GM23338 (cell line): ENCODE data around the gene TEPSIN. TPM values are rescaled to one million over a fixed set of nuclear protein-coding genes. Genes with fewer than 3 reads are reported as not detected.

Source experiments
- ATAC-seq: fragments of 200-7000 bp; cut with Tn5 transposase; 3 replicates; pipeline ENCODE4 v1.9.1; 2020
- DNase-seq: peaks from one replicate; pipeline ENCODE4 v3.0.0-alpha.2; 2015; ENCODE audit warnings: low spot score
- H2AFZ ChIP-seq: fragments of 200-600 bp; sonication (generic); 2 replicates; pipeline ENCODE4 v1.8.0; 2016; ENCODE audit warnings: antibody characterized with exemption, mild to moderate bottlenecking, moderate library complexity
- H3F3A ChIP-seq: fragments of 200-600 bp; sonication (generic); replicated peaks from 2 replicates; pipeline ENCODE4 v1.8.0; 2017; ENCODE audit warnings: antibody characterized with exemption, mixed run types, low read depth
- H3K27ac ChIP-seq: fragments of 200-600 bp; sonication (generic); 2 replicates; pipeline ENCODE4 v1.6.1; 2016; ENCODE audit warnings: low read depth
- H3K27me3 ChIP-seq: fragments of 200-600 bp; sonication (generic); 2 replicates; pipeline ENCODE4 v1.8.0; 2016; ENCODE audit warnings: mild to moderate bottlenecking, mixed run types, moderate library complexity; ENCODE audit not compliant: insufficient read depth
- H3K36me3 ChIP-seq: fragments of 200-600 bp; sonication (generic); 2 replicates; pipeline ENCODE4 v1.8.0; 2016; ENCODE audit warnings: mild to moderate bottlenecking; ENCODE audit not compliant: insufficient read depth
- H3K4me1 ChIP-seq: fragments of 200-600 bp; sonication (generic); 2 replicates; pipeline ENCODE4 v1.8.0; 2016; ENCODE audit warnings: mild to moderate bottlenecking, moderate library complexity; ENCODE audit not compliant: insufficient read depth
- H3K4me2 ChIP-seq: fragments of 200-600 bp; sonication (generic); 2 replicates; pipeline ENCODE4 v1.7.1; 2017; ENCODE audit warnings: mixed run types
- H3K4me3 ChIP-seq: fragments of 200-600 bp; sonication (generic); 2 replicates; pipeline ENCODE4 v1.6.1; 2016; ENCODE audit warnings: mixed run types
- H3K79me2 ChIP-seq: fragments of 200-600 bp; sonication (generic); replicated peaks from 2 replicates; pipeline ENCODE4 v1.8.0; 2017; ENCODE audit warnings: mild to moderate bottlenecking; ENCODE audit not compliant: insufficient read depth
- H3K9me2 ChIP-seq: fragments of 200-600 bp; sonication (generic); 2 replicates; pipeline ENCODE4 v1.8.0; 2017; ENCODE audit not compliant: insufficient read depth
- H4K20me1 ChIP-seq: fragments of 200-600 bp; sonication (generic); replicated peaks from 2 replicates; pipeline ENCODE4 v1.8.0; 2017; ENCODE audit warnings: mild to moderate bottlenecking; ENCODE audit not compliant: insufficient read depth
- H3K27ac Mint-ChIP-seq: 2 replicates; pipeline ENCODE4 v1.8.0; 2020; ENCODE audit warnings: inconsistent platforms, mild to moderate bottlenecking, moderate library complexity, mixed read lengths
- H3K27me3 Mint-ChIP-seq: 3 replicates; pipeline ENCODE4 v1.8.0; 2022; ENCODE audit warnings: low read depth, mild to moderate bottlenecking, moderate library complexity, mixed read lengths, inconsistent platforms; ENCODE audit not compliant: insufficient read depth, poor library complexity
- H3K36me3 Mint-ChIP-seq: 3 replicates; pipeline ENCODE4 v1.8.0; 2021; ENCODE audit warnings: low read depth, mild to moderate bottlenecking, inconsistent platforms, moderate library complexity, mixed read lengths
- H3K4me1 Mint-ChIP-seq: 3 replicates; pipeline ENCODE4 v1.8.0; 2020; ENCODE audit warnings: mild to moderate bottlenecking, inconsistent platforms, mixed read lengths
- H3K4me3 Mint-ChIP-seq: 3 replicates; pipeline ENCODE4 v1.8.0; 2021; ENCODE audit warnings: moderate library complexity, mild to moderate bottlenecking, inconsistent platforms, mixed read lengths
- H3K9me3 Mint-ChIP-seq: 3 replicates; pipeline ENCODE4 v1.8.0; 2020; ENCODE audit warnings: moderate library complexity, mild to moderate bottlenecking, inconsistent platforms, mixed read lengths
- CREB1 ChIP-seq: fragments of 250-450 bp; sonication (Bioruptor Pico); IDR thresholded peaks from 2 replicates; pipeline ENCODE4 v1.5.0; 2020; ENCODE audit warnings: low read depth, mild to moderate bottlenecking, moderate library complexity
- EZH2 ChIP-seq: fragments of 200-600 bp; sonication (generic); IDR thresholded peaks from one replicate; pipeline ENCODE4 v1.8.0; 2017; ENCODE audit warnings: antibody characterized with exemption, mild to moderate bottlenecking, low read depth; ENCODE audit not compliant: unreplicated experiment
- JUNB ChIP-seq: IDR thresholded peaks from one replicate; pipeline ENCODE4 v1.6.1; 2016; ENCODE audit warnings: antibody characterized with exemption; ENCODE audit not compliant: unreplicated experiment
- NANOG ChIP-seq: IDR thresholded peaks from 2 replicates; pipeline ENCODE4 v1.6.1; 2016; ENCODE audit warnings: antibody characterized with exemption, borderline replicate concordance
- POLR2AphosphoS5 ChIP-seq: IDR thresholded peaks from 2 replicates; pipeline ENCODE4 v1.6.1; 2016; ENCODE audit warnings: antibody characterized with exemption, low read depth
- STAT1 ChIP-seq: IDR thresholded peaks from one replicate; pipeline ENCODE4 v1.6.1; 2016; ENCODE audit warnings: antibody characterized with exemption; ENCODE audit not compliant: unreplicated experiment
- ZNF114 ChIP-seq: fragments of 250-450 bp; sonication (Bioruptor Pico); IDR thresholded peaks from 2 replicates; pipeline ENCODE4 v1.5.0; 2020; ENCODE audit warnings: mild to moderate bottlenecking, moderate library complexity
- long read RNA-seq: library from polyadenylated mRNA; unstranded; transcript quantifications from one replicate; pipeline ENCODE4 v2.0.0, GENCODE V29; 2020; ENCODE audit not compliant: unreplicated experiment
- polyA plus RNA-seq: library from polyadenylated mRNA; unstranded; fragments of >200 nt; fragmentation: Nextera tagmentation; extraction: Ambion mirVana; gene quantifications from 2 replicates; pipeline ENCODE4 v1.2.1, GENCODE V29; 2016
- total RNA-seq: library from RNA; depleted of rRNA; stranded (reverse); fragments of >200 nt; shearing (Covaris generic); gene quantifications from 2 replicates; pipeline ENCODE4 v1.2.3, GENCODE V29; 2014; rRNA removed
- TF ChIP-seq, protein P1 (sequence below): IDR thresholded peaks from 2 replicates; pipeline ENCODE4 v1.6.1; 2016; ENCODE audit warnings: antibody characterized with exemption
- TF ChIP-seq, protein P2 (sequence below): IDR thresholded peaks from one replicate; pipeline ENCODE4 v1.6.1; 2018; ENCODE audit warnings: antibody characterized with exemption; ENCODE audit not compliant: unreplicated experiment

Gene TEPSIN, protein sequence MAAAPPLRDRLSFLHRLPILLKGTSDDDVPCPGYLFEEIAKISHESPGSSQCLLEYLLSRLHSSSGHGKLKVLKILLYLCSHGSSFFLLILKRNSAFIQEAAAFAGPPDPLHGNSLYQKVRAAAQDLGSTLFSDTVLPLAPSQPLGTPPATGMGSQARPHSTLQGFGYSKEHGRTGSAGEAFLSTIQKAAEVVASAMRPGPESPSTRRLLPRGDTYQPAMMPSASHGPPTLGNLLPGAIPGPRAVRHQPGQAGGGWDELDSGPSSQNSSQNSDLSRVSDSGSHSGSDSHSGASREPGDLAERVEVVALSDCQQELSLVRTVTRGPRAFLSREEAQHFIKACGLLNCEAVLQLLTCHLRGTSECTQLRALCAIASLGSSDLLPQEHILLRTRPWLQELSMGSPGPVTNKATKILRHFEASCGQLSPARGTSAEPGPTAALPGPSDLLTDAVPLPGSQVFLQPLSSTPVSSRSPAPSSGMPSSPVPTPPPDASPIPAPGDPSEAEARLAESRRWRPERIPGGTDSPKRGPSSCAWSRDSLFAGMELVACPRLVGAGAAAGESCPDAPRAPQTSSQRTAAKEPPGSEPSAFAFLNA
- total RNA-seq: 25.3 and 37.5 TPM in 2 replicates
- polyA plus RNA-seq: 4.4 and 5.5 TPM in 2 replicates
- long read RNA-seq: 0 reads

DNA sequence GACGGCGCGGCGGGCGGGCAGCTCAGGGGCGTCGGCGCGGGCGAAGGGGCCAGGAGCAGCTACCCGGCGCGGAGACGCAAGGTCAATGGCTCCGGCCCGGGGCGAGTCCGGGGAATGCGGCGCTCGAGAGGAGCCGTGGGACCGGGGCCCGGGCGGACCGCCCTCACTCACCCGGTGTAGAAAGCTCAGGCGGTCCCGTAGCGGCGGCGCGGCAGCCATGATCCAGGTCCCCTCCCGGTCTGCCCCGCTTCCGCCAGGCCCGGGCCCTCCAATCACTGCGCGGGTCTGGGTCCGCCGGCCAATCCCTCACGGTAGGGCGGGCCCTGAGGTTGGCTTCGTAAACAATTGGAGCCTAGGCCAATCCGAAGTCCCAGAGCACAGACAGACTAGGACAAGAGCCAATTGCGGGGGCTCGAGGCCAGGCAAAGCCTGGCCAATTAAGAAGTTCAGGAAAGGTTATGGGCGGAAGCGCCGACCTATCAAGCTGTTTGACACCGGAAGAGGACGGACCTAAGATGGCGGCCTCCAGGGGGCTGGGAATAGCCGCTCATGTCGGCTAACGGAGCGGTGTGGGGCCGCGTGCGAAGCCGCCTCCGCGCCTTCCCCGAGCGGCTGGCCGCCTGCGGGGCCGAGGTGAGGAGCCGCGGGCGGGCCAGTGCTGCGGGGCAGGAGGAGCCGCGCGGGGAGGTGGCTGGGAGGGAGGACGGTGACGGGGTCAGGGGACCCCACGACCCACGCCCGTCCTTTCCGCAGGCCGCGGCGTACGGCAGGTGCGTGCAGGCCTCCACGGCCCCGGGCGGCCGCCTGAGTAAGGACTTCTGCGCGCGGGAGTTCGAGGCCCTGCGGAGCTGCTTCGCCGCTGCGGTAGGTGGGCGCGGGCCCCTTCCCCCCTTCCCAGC lies at the start of gene TEPSIN, which contains the start of gene NDUFAF8:
Gene TEPSIN (minus strand): TSS at position 241 of the 899 bp plus-strand sequence. CDS start 22 bp downstream, at position 219.
Gene NDUFAF8 (plus strand): TSS at position 504 of the 899 bp plus-strand sequence. CDS start 46 bp downstream, at position 550.
- no peaks in the 10 kb centered on the region; the same call in 1 of the 2 replicates for H3K4me1 ChIP-seq
- H3K4me3 ChIP-seq: peak within 1 kb of the TSS; percentile 96
- peaks cover 11% of the 10 kb centered on the region; the same call in 1 of the 2 replicates for H3F3A ChIP-seq
- Mint-ChIP-seq H3K27ac (peak within 1 kb of the TSS; percentile 95), H3K27me3 (peaks cover 16% of the 10 kb centered on the region), H3K9me3 (no peaks in the 10 kb centered on the region; the same call in 2 of the 3 replicates), H3K4me1 (peaks cover 25% of the 10 kb centered on the region), H3K4me3 (peak within 1 kb of the TSS; percentile 96), H3K36me3 (peaks cover 18% of the 10 kb centered on the region)
- H3K27ac ChIP-seq: no peak within 1 kb of the TSS
- H3K36me3 ChIP-seq: no peaks in the 10 kb centered on the region
- H3K27me3 ChIP-seq: no peaks in the 10 kb centered on the region
- ATAC-seq (peak; percentile 93), DNase-seq (peak; percentile 99)
- no peaks in the 10 kb centered on the region for H3K9me2 ChIP-seq
- TF ChIP-seq STAT1 (no peak), ZNF114 (no peak), NANOG (peak; percentile 65), JUNB (no peak), POLR2AphosphoS5 (peak; percentile 62), EZH2 (no peak), CREB1 (CRISPR knock-in tag) (peak; percentile 72)
- TF ChIP-seq, protein P1, sequence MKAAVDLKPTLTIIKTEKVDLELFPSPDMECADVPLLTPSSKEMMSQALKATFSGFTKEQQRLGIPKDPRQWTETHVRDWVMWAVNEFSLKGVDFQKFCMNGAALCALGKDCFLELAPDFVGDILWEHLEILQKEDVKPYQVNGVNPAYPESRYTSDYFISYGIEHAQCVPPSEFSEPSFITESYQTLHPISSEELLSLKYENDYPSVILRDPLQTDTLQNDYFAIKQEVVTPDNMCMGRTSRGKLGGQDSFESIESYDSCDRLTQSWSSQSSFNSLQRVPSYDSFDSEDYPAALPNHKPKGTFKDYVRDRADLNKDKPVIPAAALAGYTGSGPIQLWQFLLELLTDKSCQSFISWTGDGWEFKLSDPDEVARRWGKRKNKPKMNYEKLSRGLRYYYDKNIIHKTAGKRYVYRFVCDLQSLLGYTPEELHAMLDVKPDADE: peak; percentile 71
- TF ChIP-seq, protein P2, sequence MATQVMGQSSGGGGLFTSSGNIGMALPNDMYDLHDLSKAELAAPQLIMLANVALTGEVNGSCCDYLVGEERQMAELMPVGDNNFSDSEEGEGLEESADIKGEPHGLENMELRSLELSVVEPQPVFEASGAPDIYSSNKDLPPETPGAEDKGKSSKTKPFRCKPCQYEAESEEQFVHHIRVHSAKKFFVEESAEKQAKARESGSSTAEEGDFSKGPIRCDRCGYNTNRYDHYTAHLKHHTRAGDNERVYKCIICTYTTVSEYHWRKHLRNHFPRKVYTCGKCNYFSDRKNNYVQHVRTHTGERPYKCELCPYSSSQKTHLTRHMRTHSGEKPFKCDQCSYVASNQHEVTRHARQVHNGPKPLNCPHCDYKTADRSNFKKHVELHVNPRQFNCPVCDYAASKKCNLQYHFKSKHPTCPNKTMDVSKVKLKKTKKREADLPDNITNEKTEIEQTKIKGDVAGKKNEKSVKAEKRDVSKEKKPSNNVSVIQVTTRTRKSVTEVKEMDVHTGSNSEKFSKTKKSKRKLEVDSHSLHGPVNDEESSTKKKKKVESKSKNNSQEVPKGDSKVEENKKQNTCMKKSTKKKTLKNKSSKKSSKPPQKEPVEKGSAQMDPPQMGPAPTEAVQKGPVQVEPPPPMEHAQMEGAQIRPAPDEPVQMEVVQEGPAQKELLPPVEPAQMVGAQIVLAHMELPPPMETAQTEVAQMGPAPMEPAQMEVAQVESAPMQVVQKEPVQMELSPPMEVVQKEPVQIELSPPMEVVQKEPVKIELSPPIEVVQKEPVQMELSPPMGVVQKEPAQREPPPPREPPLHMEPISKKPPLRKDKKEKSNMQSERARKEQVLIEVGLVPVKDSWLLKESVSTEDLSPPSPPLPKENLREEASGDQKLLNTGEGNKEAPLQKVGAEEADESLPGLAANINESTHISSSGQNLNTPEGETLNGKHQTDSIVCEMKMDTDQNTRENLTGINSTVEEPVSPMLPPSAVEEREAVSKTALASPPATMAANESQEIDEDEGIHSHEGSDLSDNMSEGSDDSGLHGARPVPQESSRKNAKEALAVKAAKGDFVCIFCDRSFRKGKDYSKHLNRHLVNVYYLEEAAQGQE: no peak
- H3K4me2 ChIP-seq: peak within 1 kb of the TSS; percentile 95
- H4K20me1 ChIP-seq: no peaks in the 10 kb centered on the region; the same call in 1 of the 2 replicates
- H2AFZ ChIP-seq: no peak within 1 kb of the TSS
- H3K79me2 ChIP-seq: peaks cover 17% of the 10 kb centered on the region
